A549 (cell line): ENCODE data around the gene HOXA10.

Experiments
- BHLHE40 ChIP-seq: IDR thresholded peaks from 2 replicates; pipeline ENCODE4 v1.6.1; 2012; ENCODE audit warnings: low read depth, low read length, inconsistent platforms
- CEBPB ChIP-seq, 2 experiments: fragments of >200 bp in 1 of 2; sonication (Bioruptor Twin) in 1 of 2; formaldehyde crosslinking in 1 of 2; IDR thresholded peaks; 2 replicates each; pipeline ENCODE4 v1.6.1; 2012 to 2016
- CTCF ChIP-seq: fragments of >200 bp; sonication (Bioruptor Twin); formaldehyde crosslinking; IDR thresholded peaks from 3 replicates; pipeline ENCODE4 v1.5.1; 2016
- EP300 ChIP-seq, 2 experiments: fragments of >200 bp; sonication (Bioruptor Twin); formaldehyde crosslinking; IDR thresholded peaks; 2 replicates in 1 of 2; 3 replicates in 1 of 2; pipeline ENCODE4 v1.6.1; 2016 to 2017
- HMGXB4 ChIP-seq: fragments of 250-450 bp; sonication (Bioruptor Pico); IDR thresholded peaks from 2 replicates; pipeline ENCODE4 v1.5.0; 2021; ENCODE audit warnings: mild to moderate bottlenecking, moderate library complexity, borderline replicate concordance
- PBX3 ChIP-seq: IDR thresholded peaks from 2 replicates; pipeline ENCODE4 v1.6.1; 2012
- POLR2A ChIP-seq: IDR thresholded peaks from 2 replicates; pipeline ENCODE4 v1.6.1; 2012; ENCODE audit warnings: mild to moderate bottlenecking, low read length
- POLR2AphosphoS2 ChIP-seq: conservative IDR thresholded peaks from 2 replicates; pipeline ENCODE4 v1.6.1; 2012; ENCODE audit warnings: low read length, improper control_type of control experiment, inconsistent platforms
- RCOR1 ChIP-seq: fragments of 150-350 bp; IDR thresholded peaks from 2 replicates; pipeline ENCODE4 v1.6.1; 2014; ENCODE audit warnings: antibody characterized with exemption, low read length, low read depth
- SMC3 ChIP-seq: fragments of >200 bp; sonication (Bioruptor Twin); formaldehyde crosslinking; IDR thresholded peaks from 3 replicates; pipeline ENCODE4 v1.6.1; 2018; ENCODE audit warnings: inconsistent platforms

- TF ChIP-seq HMGXB4 (CRISPR knock-in tag), result no peak
- TF ChIP-seq SMC3, result no peak
- no peak for TF ChIP-seq POLR2A
- no peak for TF ChIP-seq RCOR1
- no peak for TF ChIP-seq CTCF
- no peak for TF ChIP-seq EP300 (IDR thresholded peaks at IDR 0.05)
- TF ChIP-seq PBX3, result no peak
- TF ChIP-seq BHLHE40, result no peak
- TF ChIP-seq POLR2AphosphoS2, result no peak
- TF ChIP-seq CEBPB (IDR thresholded peaks at IDR 0.05), result no peak
These were observed 31.5 kb upstream of the HOXA10 start for GRCh38 chr7:27205325-27206280.
